Measurements from ENCODE around the gene HS3ST3A1. TPM values are rescaled to one million over a fixed set of nuclear protein-coding genes. Genes with fewer than 3 reads are reported as not detected.

HS3ST3A1 gene
- total RNA-seq, 2 experiments from 2014 or later: 0.22 to 1.2 TPM

DNA sequence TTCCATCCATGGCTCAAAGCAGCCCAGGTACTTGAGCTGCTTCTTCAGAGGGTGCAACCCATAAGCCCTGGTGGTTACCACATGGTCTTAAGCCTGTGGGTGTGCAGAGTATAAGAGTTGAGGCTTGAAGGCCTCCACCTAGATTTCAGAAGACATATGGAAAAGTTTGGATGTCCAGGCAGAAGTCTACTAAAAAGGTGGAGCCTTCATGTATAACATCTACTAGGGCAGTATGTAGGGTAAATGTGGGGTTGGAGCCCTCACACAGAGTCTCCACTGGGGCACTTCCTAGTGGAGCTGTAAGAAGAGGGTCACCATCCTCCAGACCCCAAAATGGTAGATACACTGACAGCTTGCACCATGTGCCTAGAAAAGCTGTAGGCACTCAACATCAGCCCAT, 120.9 kb downstream of the HS3ST3A1 start:
- H3K27ac Mint-ChIP-seq: no peak overlapping the region
- intact Hi-C loops (cut with DNase I, micrococcal nuclease): no loop called here
- H3K4me3 Mint-ChIP-seq: no peak overlapping the region
- H3K36me3 ChIP-seq (ENCODE audit: insufficient read depth, low read length): no peaks in the 10 kb centered on the region
- POLR2A ChIA-PET: no interaction called here
- no peak for TF ChIP-seq CTCF (IDR thresholded peaks at IDR 0.05)
- ATAC-seq (ENCODE audit: poor library complexity): no peak
- no peaks in the 10 kb centered on the region for H3K4me1 Mint-ChIP-seq (ENCODE audit: low read depth)
- peaks cover 4% of the 10 kb centered on the region for H3K27me3 Mint-ChIP-seq
- no peak overlapping the region for H3K4me3 ChIP-seq (ENCODE audit: low read length)
- H3K4me1 ChIP-seq (ENCODE audit: insufficient read depth, low read length): no peaks in the 10 kb centered on the region
- no peaks in the 10 kb centered on the region for H3K36me3 Mint-ChIP-seq (ENCODE audit: low read depth)
- H3K27me3 ChIP-seq (ENCODE audit: control insufficient read depth in 1 of 2, insufficient read depth in 2 of 2, low read length in 2 of 2): no peaks in the 10 kb centered on the region
- CTCF ChIA-PET: no interaction called here
- no peak overlapping the region for H3K27ac ChIP-seq (ENCODE audit: low read depth in 1 of 2, low read length in 2 of 2)
- peaks cover 15% of the 10 kb centered on the region for H3K9me3 Mint-ChIP-seq
- peaks cover 9 to 22% of the 10 kb centered on the region in 2 experiments for H3K9me3 ChIP-seq (ENCODE audit: control insufficient read depth in 1 of 2, insufficient read depth in 1 of 2, low read length in 2 of 2)
- no peak for DNase-seq

- Mint-ChIP-seq H3K9me3 (peaks cover 10% of the 10 kb centered on the region), H3K27me3 (no peaks in the 10 kb centered on the region), H3K27ac (no peak overlapping the region), H3K4me1 (ENCODE audit: low read depth) (no peaks in the 10 kb centered on the region), H3K4me3 (no peak overlapping the region), H3K36me3 (ENCODE audit: low read depth) (no peaks in the 10 kb centered on the region)
- DNase-seq: no peak
- intact Hi-C loops (cut with DNase I, micrococcal nuclease): no loop called here
- Histone ChIP-seq H3K27me3 (ENCODE audit: control insufficient read depth in 1 of 2, insufficient read depth in 2 of 2, low read length in 2 of 2) (no peaks in the 10 kb centered on the region), H3K36me3 (ENCODE audit: insufficient read depth, low read length) (no peaks in the 10 kb centered on the region), H3K4me1 (ENCODE audit: insufficient read depth, low read length) (no peaks in the 10 kb centered on the region), H3K9me3 (ENCODE audit: control insufficient read depth in 1 of 2, insufficient read depth in 1 of 2, low read length in 2 of 2) (peaks cover 8 to 22% of the 10 kb centered on the region in 2 experiments), H3K4me3 (ENCODE audit: low read length) (no peak overlapping the region), H3K27ac (ENCODE audit: low read depth in 1 of 2, low read length in 2 of 2) (no peak overlapping the region)
- no peak for TF ChIP-seq CTCF (IDR thresholded peaks at IDR 0.05)
- ATAC-seq (ENCODE audit: poor library complexity): no peak
- ChIA-PET CTCF (interaction anchor here (0.5 to 0.6 kb wide), 2 partner anchors 64 to 1568 kb away, joined by 3 to 4 read pairs; no protein-coding TSS in a partner anchor), POLR2A (no interaction called here)
Observed at GRCh38 chr17:13478326-13478830, 123.4 kb downstream of the HS3ST3A1 start.

GRCh38 chr17:13477180-13477611, 124.5 kb downstream of the HS3ST3A1 start:
- CTCF ChIA-PET: no interaction called here
- H3K4me3 ChIP-seq (ENCODE audit: low read length): no peak overlapping the region
- H3K27ac ChIP-seq (ENCODE audit: low read depth in 1 of 2, low read length in 2 of 2): no peak overlapping the region
- no peak for DNase-seq
- no peaks in the 10 kb centered on the region for H3K27me3 ChIP-seq (ENCODE audit: control insufficient read depth in 1 of 2, insufficient read depth in 2 of 2, low read length in 2 of 2)
- H3K36me3 ChIP-seq (ENCODE audit: insufficient read depth, low read length): no peaks in the 10 kb centered on the region
- H3K9me3 ChIP-seq (ENCODE audit: control insufficient read depth in 1 of 2, insufficient read depth in 1 of 2, low read length in 2 of 2): peaks cover 8 to 22% of the 10 kb centered on the region in 2 experiments
- Mint-ChIP-seq H3K36me3 (ENCODE audit: low read depth) (no peaks in the 10 kb centered on the region), H3K27me3 (no peaks in the 10 kb centered on the region), H3K9me3 (peaks cover 8% of the 10 kb centered on the region), H3K4me1 (ENCODE audit: low read depth) (no peaks in the 10 kb centered on the region), H3K4me3 (no peak overlapping the region), H3K27ac (no peak overlapping the region)
- intact Hi-C loops (cut with DNase I, micrococcal nuclease): no loop called here
- POLR2A ChIA-PET: no interaction called here
- TF ChIP-seq CTCF (IDR thresholded peaks at IDR 0.05): no peak
- no peaks in the 10 kb centered on the region for H3K4me1 ChIP-seq (ENCODE audit: insufficient read depth, low read length)
- no peak for ATAC-seq (ENCODE audit: poor library complexity)
